GM19023 (cell line): ENCODE measurements around the gene ZFHX3.

Experiments used
- ATAC-seq: cut with Tn5 transposase; IDR thresholded peaks from one replicate; pipeline ENCODE4 v1.9.1; 2021; ENCODE audit warnings: mild to moderate bottlenecking, moderate library complexity; ENCODE audit not compliant: unreplicated experiment

ZFHX3 gene

GRCh38 chr16:72887537-72887936 is 160.4 kb downstream of the ZFHX3 start:
- ATAC-seq: no peak

GRCh38 chr16:72886346-72886974 is 161.5 kb downstream of the ZFHX3 start:
- ATAC-seq: no peak

GRCh38 chr16:72884573-72884972 is 163.4 kb downstream of the ZFHX3 start:
- no peak for ATAC-seq

GRCh38 chr16:72884037-72884436 is 163.9 kb downstream of the ZFHX3 start:
- no peak for ATAC-seq

GRCh38 chr16:72879846-72880245 is 168.1 kb downstream of the ZFHX3 start:
- ATAC-seq: no peak

GRCh38 chr16:72878301-72879269 is 169.3 kb downstream of the ZFHX3 start:
- no peak for ATAC-seq

- no peak for ATAC-seq
These were observed 170.4 kb downstream of the ZFHX3 start for GRCh38 chr16:72877374-72878028.

GRCh38 chr16:72876981-72877373 is 171.0 kb downstream of the ZFHX3 start:
- no peak for ATAC-seq

- no peak for ATAC-seq
These were observed 171.7 kb downstream of the ZFHX3 start for GRCh38 chr16:72876221-72876620.

- no peak for ATAC-seq
These were observed 172.5 kb downstream of the ZFHX3 start for GRCh38 chr16:72875291-72876031.

GRCh38 chr16:72873853-72874252 is 174.1 kb downstream of the ZFHX3 start:
- no peak for ATAC-seq

- no peak for ATAC-seq
These were observed 174.9 kb downstream of the ZFHX3 start for GRCh38 chr16:72873044-72873443.

- ATAC-seq: no peak
These were observed 182.1 kb downstream of the ZFHX3 start for GRCh38 chr16:72865835-72866234.

- ATAC-seq: no peak
These were observed 182.7 kb downstream of the ZFHX3 start for GRCh38 chr16:72865258-72865657.

GRCh38 chr16:72864130-72864833 is 183.6 kb downstream of the ZFHX3 start:
- ATAC-seq: no peak

- ATAC-seq: no peak
These were observed 185.8 kb downstream of the ZFHX3 start for GRCh38 chr16:72862090-72862489.

- ATAC-seq: no peak
These were observed 187.0 kb downstream of the ZFHX3 start for GRCh38 chr16:72860726-72861562.

GRCh38 chr16:72859581-72859980 is 188.3 kb downstream of the ZFHX3 start:
- ATAC-seq: no peak
